ENCODE measurements around the gene MEGF9.
"Not testable (repeated sequence)": the region's sequence is repeated elsewhere in the genome, so short reads cannot be mapped to it uniquely, and the experiment has no call there.

Gene MEGF9

GRCh38 chr9:120642129-120642770 is 72.0 kb downstream of the MEGF9 start:
- H3K27me3 ChIP-seq (ENCODE audit: low read depth, low read length) = no peaks in the 10 kb centered on the region
- no peaks in the 10 kb centered on the region for H3K36me3 ChIP-seq (replicated peaks; ENCODE audit: low read depth, low read length)
- H3K4me3 ChIP-seq (ENCODE audit: low read length) = no peak overlapping the region
- no peaks in the 10 kb centered on the region for H3K9me3 ChIP-seq (ENCODE audit: insufficient read depth, low read length)
- no peak overlapping the region for H3K9ac ChIP-seq (ENCODE audit: low read length)
- H3K27ac ChIP-seq (ENCODE audit: low read length) = no peak overlapping the region
- no peak overlapping the region for H3K4me2 ChIP-seq (ENCODE audit: low read length)
- H2AFZ ChIP-seq (ENCODE audit: low read depth, low read length) = no peak overlapping the region
- no peaks in the 10 kb centered on the region for H3K4me1 ChIP-seq (ENCODE audit: low read length)
- H4K20me1 ChIP-seq (ENCODE audit: insufficient read depth, low read length) = no peaks in the 10 kb centered on the region
- no peak for TF ChIP-seq EZH2phosphoT487 (IDR thresholded peaks at IDR 0.05; ENCODE audit: low read depth)
- no peak for TF ChIP-seq CTCF (IDR thresholded peaks at IDR 0.05; ENCODE audit: low read depth, low read length)
- no peaks in the 10 kb centered on the region for H3K79me2 ChIP-seq (ENCODE audit: low read length)

DNA sequence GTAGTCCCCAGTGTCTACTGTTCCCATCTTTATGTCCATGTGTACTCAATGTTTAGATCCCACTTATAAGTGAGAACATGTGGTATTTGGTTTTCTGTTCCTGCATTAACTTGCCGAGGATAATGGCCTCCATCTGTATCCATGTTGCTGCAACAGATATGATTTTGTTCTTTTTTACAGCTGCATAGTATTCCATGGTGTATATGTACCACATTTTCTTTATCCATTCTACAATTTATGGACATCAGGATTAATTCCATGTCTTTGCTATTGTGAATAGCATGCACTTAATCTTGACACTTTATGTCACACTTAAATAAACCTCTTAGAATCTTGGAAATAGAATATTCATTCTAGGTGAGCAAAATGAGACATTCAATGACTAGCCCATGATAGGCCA is 73.4 kb downstream of the MEGF9 start:
- H3K27ac ChIP-seq (ENCODE audit: low read length); H3K79me2 ChIP-seq (ENCODE audit: low read length); H2AFZ ChIP-seq (ENCODE audit: low read depth, low read length); H3K36me3 ChIP-seq (replicated peaks; ENCODE audit: low read depth, low read length); H3K4me3 ChIP-seq (ENCODE audit: low read length); H3K9me3 ChIP-seq (ENCODE audit: insufficient read depth, low read length); H3K4me1 ChIP-seq (ENCODE audit: low read length); H3K9ac ChIP-seq (ENCODE audit: low read length); H3K27me3 ChIP-seq (ENCODE audit: low read depth, low read length); H3K4me2 ChIP-seq (ENCODE audit: low read length); H4K20me1 ChIP-seq (ENCODE audit: insufficient read depth, low read length): not testable (repeated sequence)

DNA sequence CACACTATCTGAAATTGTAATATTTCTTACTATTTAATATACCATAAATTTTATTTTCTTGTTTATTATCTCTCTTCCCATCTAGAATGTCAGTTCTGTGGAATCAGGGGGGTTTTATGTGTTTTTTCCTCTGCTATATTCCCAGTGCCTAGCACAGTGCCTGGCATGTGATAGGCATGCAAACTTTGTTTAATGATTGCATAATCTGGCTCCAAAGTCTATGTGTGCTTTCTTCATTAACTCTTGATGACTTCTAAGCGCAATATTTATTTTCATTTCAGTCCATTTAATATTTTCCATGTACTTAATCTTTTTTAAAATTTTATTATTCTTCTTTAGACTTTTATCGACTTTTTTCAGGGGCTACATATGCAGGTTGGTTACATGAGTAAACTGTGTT is 73.9 kb downstream of the MEGF9 start:
- H3K9me3 ChIP-seq (ENCODE audit: insufficient read depth, low read length) = peaks cover 4% of the 10 kb centered on the region; the same call in 1 of the 2 replicates
- no peaks in the 10 kb centered on the region for H3K36me3 ChIP-seq (replicated peaks; ENCODE audit: low read depth, low read length)
- no peaks in the 10 kb centered on the region for H3K27me3 ChIP-seq (ENCODE audit: low read depth, low read length)
- TF ChIP-seq EZH2phosphoT487 (IDR thresholded peaks at IDR 0.05; ENCODE audit: low read depth) = no peak
- TF ChIP-seq CTCF (IDR thresholded peaks at IDR 0.05; ENCODE audit: low read depth, low read length) = no peak
- H3K4me2 ChIP-seq (ENCODE audit: low read length) = no peak overlapping the region
- no peaks in the 10 kb centered on the region for H3K4me1 ChIP-seq (ENCODE audit: low read length)
- no peak overlapping the region for H3K4me3 ChIP-seq (ENCODE audit: low read length)
- H3K27ac ChIP-seq (ENCODE audit: low read length) = no peak overlapping the region
- H2AFZ ChIP-seq (ENCODE audit: low read depth, low read length) = no peak overlapping the region
- no peaks in the 10 kb centered on the region for H3K79me2 ChIP-seq (ENCODE audit: low read length)
- no peaks in the 10 kb centered on the region for H4K20me1 ChIP-seq (ENCODE audit: insufficient read depth, low read length)
- no peak overlapping the region for H3K9ac ChIP-seq (ENCODE audit: low read length)

- Histone ChIP-seq H3K36me3 (replicated peaks; ENCODE audit: low read depth, low read length) (no peaks in the 10 kb centered on the region), H3K79me2 (ENCODE audit: low read length) (no peaks in the 10 kb centered on the region), H3K4me1 (ENCODE audit: low read length) (no peaks in the 10 kb centered on the region), H4K20me1 (ENCODE audit: insufficient read depth, low read length) (no peaks in the 10 kb centered on the region), H3K9ac (ENCODE audit: low read length) (no peak overlapping the region), H2AFZ (ENCODE audit: low read depth, low read length) (no peak overlapping the region), H3K9me3 (ENCODE audit: insufficient read depth, low read length) (peaks cover 13% of the 10 kb centered on the region; the same call in 1 of the 2 replicates), H3K4me2 (ENCODE audit: low read length) (no peak overlapping the region), H3K4me3 (ENCODE audit: low read length) (no peak overlapping the region), H3K27ac (ENCODE audit: low read length) (no peak overlapping the region), H3K27me3 (ENCODE audit: low read depth, low read length) (no peaks in the 10 kb centered on the region)
- TF ChIP-seq EZH2phosphoT487 (IDR thresholded peaks at IDR 0.05; ENCODE audit: low read depth) (no peak), CTCF (IDR thresholded peaks at IDR 0.05; ENCODE audit: low read depth, low read length) (no peak)
Measured at GRCh38 chr9:120637919-120638318, 76.4 kb downstream of the MEGF9 start.
